ENCODE measurements around the gene CCDC27. TPM values are rescaled to one million over a fixed set of nuclear protein-coding genes. Genes with fewer than 3 reads are reported as not detected.
A peak's percentile ranks its signal among the peaks of the same experiment; 100 is the strongest.
"Not testable (repeated sequence)": the region's sequence is repeated elsewhere in the genome, so short reads cannot be mapped to it uniquely, and the experiment has no call there.

CCDC27 gene
- total RNA-seq, 3 donors from 2014 or later, result not detected

GRCh38 chr1:3747903-3748302 is 4.3 kb upstream of the CCDC27 start:
- DNase-seq (peak in 1 of 3 donors; percentile 33), ATAC-seq (no peak)
- H3K36me3 ChIP-seq (ENCODE audit: low read depth), result no peaks in the 10 kb centered on the region
- H3K9me3 ChIP-seq, result no peaks in the 10 kb centered on the region
- intact Hi-C loops (cut with DNase I, micrococcal nuclease), result no loop called here
- H3K4me1 ChIP-seq (ENCODE audit: low read depth), result peaks cover 7% of the 10 kb centered on the region
- no peak for TF ChIP-seq CTCF (IDR thresholded peaks at IDR 0.05)
- no peak overlapping the region for H3K4me3 ChIP-seq

- ATAC-seq; intact Hi-C loops (cut with DNase I, micrococcal nuclease); H3K36me3 ChIP-seq (ENCODE audit: low read depth); H3K4me3 ChIP-seq; H3K4me1 ChIP-seq (ENCODE audit: low read depth); H3K9me3 ChIP-seq: not testable (repeated sequence)
- DNase-seq, result peak in 1 of 3 donors; percentile 31
Measured at GRCh38 chr1:3748316-3748900, 3.8 kb upstream of the CCDC27 start.

- Histone ChIP-seq H3K36me3 (ENCODE audit: low read depth) (no peaks in the 10 kb centered on the region), H3K4me1 (ENCODE audit: low read depth) (peaks cover 7% of the 10 kb centered on the region), H3K9me3 (no peaks in the 10 kb centered on the region), H3K4me3 (no peak overlapping the region)
- ATAC-seq, result no peak
- DNase-seq, result no peak
- TF ChIP-seq CTCF (IDR thresholded peaks at IDR 0.05), result no peak
- intact Hi-C loops (cut with DNase I, micrococcal nuclease), result no loop called here
Measured at GRCh38 chr1:3749512-3749911, 2.7 kb upstream of the CCDC27 start.

GRCh38 chr1:3750741-3751140 is 1.5 kb upstream of the CCDC27 start:
- TF ChIP-seq CTCF (IDR thresholded peaks at IDR 0.05), result no peak
- intact Hi-C loops (cut with DNase I, micrococcal nuclease), result no loop called here
- no peaks in the 10 kb centered on the region for H3K9me3 ChIP-seq
- H3K4me1 ChIP-seq (ENCODE audit: low read depth), result peaks cover 7% of the 10 kb centered on the region
- ATAC-seq, result no peak
- DNase-seq, result no peak
- no peaks in the 10 kb centered on the region for H3K36me3 ChIP-seq (ENCODE audit: low read depth)
- H3K4me3 ChIP-seq, result no peak overlapping the region

- no peaks in the 10 kb centered on the region for H3K4me1 ChIP-seq (ENCODE audit: low read depth)
- intact Hi-C loops (cut with DNase I, micrococcal nuclease), result no loop called here
- ATAC-seq (no peak), DNase-seq (peak in 1 of 3 donors; percentile 27)
- H3K36me3 ChIP-seq (ENCODE audit: low read depth), result no peaks in the 10 kb centered on the region
- no peaks in the 10 kb centered on the region for H3K9me3 ChIP-seq
- TF ChIP-seq CTCF (IDR thresholded peaks at IDR 0.05), result no peak
- H3K4me3 ChIP-seq, result no peak overlapping the region
Measured at GRCh38 chr1:3753656-3754454, 1.6 kb downstream of the CCDC27 start.

GRCh38 chr1:3756394-3756793 is 4.1 kb downstream of the CCDC27 start:
- DNase-seq (no peak), ATAC-seq (no peak)
- Histone ChIP-seq H3K4me3 (no peak overlapping the region), H3K36me3 (ENCODE audit: low read depth) (no peaks in the 10 kb centered on the region), H3K9me3 (no peaks in the 10 kb centered on the region), H3K4me1 (ENCODE audit: low read depth) (no peaks in the 10 kb centered on the region)
- no peak for TF ChIP-seq CTCF (IDR thresholded peaks at IDR 0.05)
- intact Hi-C loops (cut with DNase I, micrococcal nuclease), result no loop called here
